ENCODE data around the gene AREG.

DNA sequence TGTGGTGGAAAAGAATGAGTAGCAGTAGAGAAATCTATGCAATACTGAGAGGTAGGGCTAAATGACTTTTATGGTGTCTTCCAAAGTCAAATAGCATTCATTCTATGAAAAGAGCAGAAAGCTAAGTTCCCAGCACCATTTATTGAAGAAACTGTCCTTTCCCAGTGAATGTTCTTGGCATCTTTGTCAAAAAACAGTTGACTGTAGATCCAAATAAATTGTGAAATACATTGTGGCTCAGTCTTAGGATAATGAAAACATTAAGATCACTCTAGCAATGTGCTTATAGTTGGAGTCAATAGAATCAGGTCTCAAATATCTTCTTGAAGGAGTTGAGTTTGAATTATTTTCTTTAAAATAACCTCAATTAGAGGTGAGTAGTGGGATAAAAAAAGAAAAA, 19.4 kb downstream of the AREG start:
- TF ChIP-seq, protein P1, sequence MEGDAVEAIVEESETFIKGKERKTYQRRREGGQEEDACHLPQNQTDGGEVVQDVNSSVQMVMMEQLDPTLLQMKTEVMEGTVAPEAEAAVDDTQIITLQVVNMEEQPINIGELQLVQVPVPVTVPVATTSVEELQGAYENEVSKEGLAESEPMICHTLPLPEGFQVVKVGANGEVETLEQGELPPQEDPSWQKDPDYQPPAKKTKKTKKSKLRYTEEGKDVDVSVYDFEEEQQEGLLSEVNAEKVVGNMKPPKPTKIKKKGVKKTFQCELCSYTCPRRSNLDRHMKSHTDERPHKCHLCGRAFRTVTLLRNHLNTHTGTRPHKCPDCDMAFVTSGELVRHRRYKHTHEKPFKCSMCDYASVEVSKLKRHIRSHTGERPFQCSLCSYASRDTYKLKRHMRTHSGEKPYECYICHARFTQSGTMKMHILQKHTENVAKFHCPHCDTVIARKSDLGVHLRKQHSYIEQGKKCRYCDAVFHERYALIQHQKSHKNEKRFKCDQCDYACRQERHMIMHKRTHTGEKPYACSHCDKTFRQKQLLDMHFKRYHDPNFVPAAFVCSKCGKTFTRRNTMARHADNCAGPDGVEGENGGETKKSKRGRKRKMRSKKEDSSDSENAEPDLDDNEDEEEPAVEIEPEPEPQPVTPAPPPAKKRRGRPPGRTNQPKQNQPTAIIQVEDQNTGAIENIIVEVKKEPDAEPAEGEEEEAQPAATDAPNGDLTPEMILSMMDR (conservative IDR thresholded peaks at IDR 0.05 in 1 of 2, IDR thresholded peaks at IDR 0.05 in 1 of 2; ENCODE audit: low read depth in 1 of 2, low read length in 2 of 2), result no peak
- TF ChIP-seq EZH2 (IDR thresholded peaks at IDR 0.05; ENCODE audit: low read length, missing control alignments), result no peak

All from fibroblast of lung (primary cell).